CD14-positive monocyte (primary cell): Measurements from ENCODE around the gene CNTNAP5. TPM values are rescaled to one million over a fixed set of nuclear protein-coding genes. Genes with fewer than 3 reads are reported as not detected.

Experiments
- DNase-seq, 3 donors: peaks; one replicate each; pipeline ENCODE4 v3.0.0-alpha.2; 2011 to 2022
- H2AFZ ChIP-seq: 2 replicates; pipeline ENCODE4 v1.6.0; 2012; ENCODE audit warnings: mild to moderate bottlenecking, low read depth, low read length, inconsistent platforms; ENCODE audit not compliant: insufficient read depth, poor library complexity, severe bottlenecking
- H3K27ac ChIP-seq, 2 donors: 1 replicate in 1 of 2; 2 replicates in 1 of 2; pipeline ENCODE4 v1.5.1; 2012 to 2013; ENCODE audit warnings: low read length in 2 of 2, control low read depth in 1 of 2, inconsistent platforms in 1 of 2, low read depth in 1 of 2, mild to moderate bottlenecking in 1 of 2
- H3K27me3 ChIP-seq, 2 donors: one replicate each; pipeline versions ENCODE4 v1.6.0 to v1.6.1; 2011 to 2013; ENCODE audit warnings: low read length in 2 of 2; ENCODE audit not compliant: control insufficient read depth in 2 of 2, insufficient read depth in 2 of 2
- H3K36me3 ChIP-seq, 2 donors: replicated peaks in 1 of 2; 1 replicate in 1 of 2; 2 replicates in 1 of 2; pipeline versions ENCODE4 v1.5.1 to v1.6.1; 2012 to 2013; ENCODE audit warnings: low read length in 2 of 2, control low read depth in 1 of 2, inconsistent platforms in 1 of 2, mild to moderate bottlenecking in 1 of 2; ENCODE audit not compliant: insufficient read depth in 2 of 2, control insufficient read depth in 1 of 2
- H3K4me1 ChIP-seq, 2 donors: 1 replicate in 1 of 2; 2 replicates in 1 of 2; pipeline versions ENCODE4 v1.5.1 to v1.6.1; 2012 to 2013; ENCODE audit warnings: low read length in 2 of 2, control low read depth in 1 of 2, inconsistent platforms in 1 of 2, mild to moderate bottlenecking in 1 of 2, moderate library complexity in 1 of 2; ENCODE audit not compliant: insufficient read depth in 2 of 2, control insufficient read depth in 1 of 2
- H3K4me2 ChIP-seq: replicated peaks from 2 replicates; pipeline ENCODE3; 2012; ENCODE audit warnings: low read length, moderate library complexity, mild to moderate bottlenecking; ENCODE audit not compliant: poor library complexity, severe bottlenecking; ENCODE audit errors: extremely low read depth
- H3K4me3 ChIP-seq, 3 experiments: fragments of 200-600 bp in 1 of 3; sonication (generic) in 1 of 3; replicated peaks in 1 of 3; 1 replicate in 2 of 3; 2 replicates in 1 of 3; pipeline ENCODE4 v1.5.1; 2011 to 2013; ENCODE audit warnings: low read length in 3 of 3, mild to moderate bottlenecking in 3 of 3, control low read depth in 2 of 3, low read depth in 2 of 3, inconsistent platforms in 1 of 3, moderate library complexity in 1 of 3
- H3K79me2 ChIP-seq: 2 replicates; pipeline ENCODE4 v1.6.0; 2012; ENCODE audit warnings: mild to moderate bottlenecking, control low read depth, inconsistent platforms, low read length, moderate library complexity; ENCODE audit not compliant: insufficient read depth
- H3K9ac ChIP-seq: 2 replicates; pipeline ENCODE4 v1.6.0; 2017; ENCODE audit warnings: low read length, mild to moderate bottlenecking; ENCODE audit not compliant: insufficient read depth, poor library complexity, severe bottlenecking
- H3K9me3 ChIP-seq, 2 donors: replicated peaks in 1 of 2; 1 replicate in 1 of 2; 2 replicates in 1 of 2; pipeline versions ENCODE4 v1.5.1 to v1.6.1; 2012 to 2013; ENCODE audit warnings: low read length in 2 of 2, control low read depth in 1 of 2; ENCODE audit not compliant: control insufficient read depth in 1 of 2, insufficient read depth in 1 of 2
- H4K20me1 ChIP-seq: 2 replicates; pipeline ENCODE4 v1.6.0; 2012; ENCODE audit warnings: mild to moderate bottlenecking, low read length, control low read depth, moderate library complexity; ENCODE audit not compliant: insufficient read depth
- H3K27ac Mint-ChIP-seq, 7 donors: one replicate each; pipeline ENCODE4 v1.8.0; 2020; ENCODE audit warnings: mild to moderate bottlenecking in 7 of 7, mixed read lengths in 7 of 7, moderate library complexity in 6 of 7, inconsistent platforms in 2 of 7
- H3K27me3 Mint-ChIP-seq, 3 donors: one replicate each; pipeline ENCODE4 v1.8.0; 2021 to 2022; ENCODE audit warnings: low read depth in 3 of 3, mild to moderate bottlenecking in 3 of 3, mixed read lengths in 3 of 3, moderate library complexity in 3 of 3, inconsistent platforms in 1 of 3
- H3K36me3 Mint-ChIP-seq, 2 donors: one replicate each; pipeline ENCODE4 v1.8.0; 2020; ENCODE audit warnings: mixed read lengths in 2 of 2, inconsistent platforms in 1 of 2, mild to moderate bottlenecking in 1 of 2
- H3K4me1 Mint-ChIP-seq: one replicate; pipeline ENCODE4 v1.8.0; 2020; ENCODE audit warnings: mild to moderate bottlenecking, mixed read lengths
- H3K4me3 Mint-ChIP-seq, 2 donors: one replicate each; pipeline ENCODE4 v1.8.0; 2020; ENCODE audit warnings: mild to moderate bottlenecking in 2 of 2, mixed read lengths in 2 of 2, moderate library complexity in 1 of 2
- H3K9me3 Mint-ChIP-seq, 7 donors: one replicate each; pipeline ENCODE4 v1.8.0; 2020 to 2022; ENCODE audit warnings: mixed read lengths in 7 of 7, mild to moderate bottlenecking in 6 of 7, moderate library complexity in 6 of 7, inconsistent platforms in 2 of 7
- CTCF ChIP-seq: fragments of 200-600 bp; IDR thresholded peaks from one replicate; pipeline ENCODE4 v1.8.0; 2022; ENCODE audit warnings: antibody characterized with exemption, mild to moderate bottlenecking
- WGBS: methylation state at CpG from one replicate; pipeline ENCODE4 v1.1.5; 2013; ENCODE audit warnings: missing lambda C conversion rate; ENCODE audit not compliant: insufficient coverage; 5-methylcytosine and 5-hydroxymethylcytosine counted together
- intact Hi-C, 2 donors: fragments of 100-400 bp; cut with micrococcal nuclease; formaldehyde crosslinking; loops; one replicate each; pipeline versions ENCODE4 v1.15.0 to v1.15.1; 2023
- polyA plus RNA-seq, 3 donors: library from polyadenylated mRNA; depleted of rRNA in 1 of 3; unstranded in 2 of 3; stranded (reverse) in 1 of 3; fragments of 300-500 nt in 2 of 3; fragments of >200 nt in 1 of 3; fragmentation: Illumina TruSeq in 2 of 3; gene quantifications; 1 replicate in 2 of 3; 2 replicates in 1 of 3; pipeline ENCODE4 v1.2.3, GENCODE V29; 2012 to 2021

The CNTNAP5 gene
- polyA plus RNA-seq, 3 donors: not detected

- Histone ChIP-seq H2AFZ (no peak overlapping the region), H3K4me1 (no peaks in the 10 kb centered on the region), H3K27ac (no peak overlapping the region), H4K20me1 (no peaks in the 10 kb centered on the region), H3K36me3 (no peaks in the 10 kb centered on the region), H3K9me3 (peaks cover 3 to 5% of the 10 kb centered on the region in 2 donors), H3K4me2 (no peak overlapping the region), H3K27me3 (no peaks in the 10 kb centered on the region), H3K79me2 (no peaks in the 10 kb centered on the region), H3K9ac (no peak overlapping the region), H3K4me3 (no peak overlapping the region)
- intact Hi-C loops: no loop called here
- WGBS: 89% methylated on average over 1 of the region's 3 CpGs
- DNase-seq: no peak
- no peak overlapping the region for H3K4me3 Mint-ChIP-seq
- no peaks in the 10 kb centered on the region for H3K4me1 Mint-ChIP-seq
- no peaks in the 10 kb centered on the region for H3K27me3 Mint-ChIP-seq
- H3K27ac Mint-ChIP-seq: no peak overlapping the region
- no peaks in the 10 kb centered on the region for H3K36me3 Mint-ChIP-seq
- H3K9me3 Mint-ChIP-seq: peaks cover 0 to 9% (median 3%) of the 10 kb centered on the region in 7 donors
- TF ChIP-seq CTCF: no peak
Measured at GRCh38 chr2:124867247-124867646, 842.2 kb downstream of the CNTNAP5 start.

- peaks cover 0 to 3% (median 0%) of the 10 kb centered on the region in 7 donors for H3K9me3 Mint-ChIP-seq
- Histone ChIP-seq H3K9ac (no peak overlapping the region), H2AFZ (no peak overlapping the region), H3K27me3 (no peaks in the 10 kb centered on the region), H3K79me2 (no peaks in the 10 kb centered on the region), H4K20me1 (no peaks in the 10 kb centered on the region), H3K36me3 (no peaks in the 10 kb centered on the region), H3K4me3 (no peak overlapping the region), H3K4me2 (no peak overlapping the region), H3K27ac (no peak overlapping the region), H3K9me3 (no peaks in the 10 kb centered on the region), H3K4me1 (no peaks in the 10 kb centered on the region)
- no CpG with 5 or more reads among the region's 1 CpG for WGBS
- TF ChIP-seq CTCF: no peak
- intact Hi-C loops: no loop called here
- DNase-seq: no peak
- H3K36me3 Mint-ChIP-seq: no peaks in the 10 kb centered on the region
- no peak overlapping the region for H3K4me3 Mint-ChIP-seq
- H3K27ac Mint-ChIP-seq: no peak overlapping the region
- H3K27me3 Mint-ChIP-seq: no peaks in the 10 kb centered on the region
- H3K4me1 Mint-ChIP-seq: no peaks in the 10 kb centered on the region
Measured at GRCh38 chr2:124874219-124874618, 849.1 kb downstream of the CNTNAP5 start.
